Activated T-helper 2 cell treated with anti-CD3 and anti-CD28 coated beads, Interferon-gamma antibody, Interleukin-2, Interleukin-4, amounts not matched to agents 10 μg/mL and 5 μg/mL and 100 μg/mL, durations not matched to agents 14 hours and 24 hours and 36 hours (primary cell): ENCODE measurements around the gene MISP. TPM values are rescaled to one million over a fixed set of nuclear protein-coding genes. Genes with fewer than 3 reads are reported as not detected.

Experiments used
- DNase-seq: peaks from one replicate; pipeline ENCODE4 v3.0.0; 2021; ENCODE audit warnings: low spot score
- H3K27ac Mint-ChIP-seq: one replicate; pipeline ENCODE4 v1.8.0; 2021; ENCODE audit warnings: mixed read lengths
- H3K27me3 Mint-ChIP-seq: one replicate; pipeline ENCODE4 v1.8.0; 2021; ENCODE audit warnings: low read depth, mixed read lengths
- H3K36me3 Mint-ChIP-seq: one replicate; pipeline ENCODE4 v1.8.0; 2021; ENCODE audit warnings: low read depth, mixed read lengths
- H3K4me1 Mint-ChIP-seq: one replicate; pipeline ENCODE4 v1.8.0; 2021; ENCODE audit warnings: low read depth, mixed read lengths
- H3K4me3 Mint-ChIP-seq: one replicate; pipeline ENCODE4 v1.8.0; 2021; ENCODE audit warnings: low read depth, mild to moderate bottlenecking, moderate library complexity, mixed read lengths
- H3K9me3 Mint-ChIP-seq: one replicate; pipeline ENCODE4 v1.8.0; 2021; ENCODE audit warnings: mixed read lengths
- intact Hi-C: fragments of 100-400 bp; cut with micrococcal nuclease; formaldehyde crosslinking; loops from one replicate; pipeline ENCODE4 v1.15.1; 2023
- total RNA-seq: library from RNA; stranded (reverse); gene quantifications from 2 replicates; pipeline ENCODE4 v1.2.3, GENCODE V29; 2022

The MISP gene
- total RNA-seq, 1 donor from 2014 or later, result not detected

DNA sequence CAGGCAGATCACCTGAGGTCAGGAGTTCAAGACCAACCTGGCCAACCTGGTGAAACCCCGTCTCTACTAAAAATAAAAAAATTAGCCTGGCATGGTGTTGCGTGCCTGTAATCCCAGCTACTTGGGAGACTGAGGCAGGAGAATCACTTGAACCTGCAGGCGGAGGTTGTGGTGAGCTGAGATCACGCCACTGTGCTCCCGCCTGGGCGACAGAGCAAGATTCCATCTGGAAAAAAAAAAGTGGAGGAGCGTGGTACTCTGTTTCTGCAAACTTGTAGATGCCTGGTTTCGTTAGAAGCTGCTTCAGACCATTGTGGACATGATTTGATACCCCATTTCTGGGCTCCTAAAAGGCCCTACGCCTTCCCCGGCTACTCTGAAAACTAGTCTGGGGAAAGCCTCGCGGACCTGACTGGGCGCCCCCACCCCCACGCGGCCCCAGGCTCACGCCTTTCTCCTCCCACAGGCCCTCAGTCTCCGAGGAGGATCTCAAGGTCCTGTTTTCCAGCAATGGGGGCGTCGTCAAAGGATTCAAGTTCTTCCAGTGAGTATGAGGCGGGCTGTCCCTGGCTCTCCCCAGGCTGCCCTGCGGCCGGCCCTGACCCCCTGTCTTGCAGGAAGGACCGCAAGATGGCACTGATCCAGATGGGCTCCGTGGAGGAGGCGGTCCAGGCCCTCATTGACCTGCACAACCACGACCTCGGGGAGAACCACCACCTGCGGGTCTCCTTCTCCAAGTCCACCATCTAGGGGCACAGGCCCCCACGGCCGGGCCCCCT lies 59.4 kb downstream of the MISP start:
- no peak for DNase-seq
- no peaks in the 10 kb centered on the region for H3K9me3 Mint-ChIP-seq
- no peak overlapping the region for H3K27ac Mint-ChIP-seq
- intact Hi-C loops, result no loop called here
- no peak overlapping the region for H3K4me3 Mint-ChIP-seq
- peaks cover 2% of the 10 kb centered on the region for H3K4me1 Mint-ChIP-seq
- no peaks in the 10 kb centered on the region for H3K27me3 Mint-ChIP-seq
- H3K36me3 Mint-ChIP-seq, result peaks cover 58% of the 10 kb centered on the region

DNA sequence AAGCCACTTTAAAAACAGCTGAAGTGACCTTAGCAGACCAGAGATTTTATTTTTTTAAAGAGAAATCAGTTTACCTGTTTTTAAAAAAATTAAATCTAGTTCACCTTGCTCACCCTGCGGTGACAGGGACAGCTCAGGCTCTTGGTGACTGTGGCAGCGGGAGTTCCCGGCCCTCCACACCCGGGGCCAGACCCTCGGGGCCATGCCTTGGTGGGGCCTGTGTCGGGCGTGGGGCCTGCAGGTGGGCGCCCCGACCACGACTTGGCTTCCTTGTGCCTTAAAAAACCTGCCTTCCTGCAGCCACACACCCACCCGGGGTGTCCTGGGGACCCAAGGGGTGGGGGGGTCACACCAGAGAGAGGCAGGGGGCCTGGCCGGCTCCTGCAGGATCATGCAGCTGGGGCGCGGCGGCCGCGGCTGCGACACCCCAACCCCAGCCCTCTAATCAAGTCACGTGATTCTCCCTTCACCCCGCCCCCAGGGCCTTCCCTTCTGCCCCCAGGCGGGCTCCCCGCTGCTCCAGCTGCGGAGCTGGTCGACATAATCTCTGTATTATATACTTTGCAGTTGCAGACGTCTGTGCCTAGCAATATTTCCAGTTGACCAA lies 60.1 kb downstream of the MISP start:
- Mint-ChIP-seq H3K4me3 (no peak overlapping the region), H3K9me3 (no peaks in the 10 kb centered on the region), H3K27me3 (no peaks in the 10 kb centered on the region), H3K27ac (no peak overlapping the region), H3K36me3 (peaks cover 59% of the 10 kb centered on the region), H3K4me1 (peaks cover 2% of the 10 kb centered on the region)
- intact Hi-C loops, result no loop called here
- DNase-seq, result no peak

DNA sequence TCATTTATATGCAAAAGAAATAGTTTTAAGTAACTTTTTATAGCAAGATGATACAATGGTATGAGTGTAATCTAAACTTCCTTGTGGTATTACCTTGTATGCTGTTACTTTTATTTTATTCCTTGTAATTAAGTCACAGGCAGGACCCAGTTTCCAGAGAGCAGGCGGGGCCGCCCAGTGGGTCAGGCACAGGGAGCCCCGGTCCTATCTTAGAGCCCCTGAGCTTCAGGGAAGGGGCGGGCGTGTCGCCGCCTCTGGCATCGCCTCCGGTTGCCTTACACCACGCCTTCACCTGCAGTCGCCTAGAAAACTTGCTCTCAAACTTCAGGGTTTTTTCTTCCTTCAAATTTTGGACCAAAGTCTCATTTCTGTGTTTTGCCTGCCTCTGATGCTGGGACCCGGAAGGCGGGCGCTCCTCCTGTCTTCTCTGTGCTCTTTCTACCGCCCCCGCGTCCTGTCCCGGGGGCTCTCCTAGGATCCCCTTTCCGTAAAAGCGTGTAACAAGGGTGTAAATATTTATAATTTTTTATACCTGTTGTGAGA lies 60.7 kb downstream of the MISP start:
- Mint-ChIP-seq H3K9me3 (peaks cover 4% of the 10 kb centered on the region), H3K36me3 (peaks cover 63% of the 10 kb centered on the region), H3K4me1 (peaks cover 2% of the 10 kb centered on the region), H3K27me3 (no peaks in the 10 kb centered on the region), H3K27ac (no peak overlapping the region), H3K4me3 (no peak overlapping the region)
- intact Hi-C loops, result no loop called here
- no peak for DNase-seq

DNA sequence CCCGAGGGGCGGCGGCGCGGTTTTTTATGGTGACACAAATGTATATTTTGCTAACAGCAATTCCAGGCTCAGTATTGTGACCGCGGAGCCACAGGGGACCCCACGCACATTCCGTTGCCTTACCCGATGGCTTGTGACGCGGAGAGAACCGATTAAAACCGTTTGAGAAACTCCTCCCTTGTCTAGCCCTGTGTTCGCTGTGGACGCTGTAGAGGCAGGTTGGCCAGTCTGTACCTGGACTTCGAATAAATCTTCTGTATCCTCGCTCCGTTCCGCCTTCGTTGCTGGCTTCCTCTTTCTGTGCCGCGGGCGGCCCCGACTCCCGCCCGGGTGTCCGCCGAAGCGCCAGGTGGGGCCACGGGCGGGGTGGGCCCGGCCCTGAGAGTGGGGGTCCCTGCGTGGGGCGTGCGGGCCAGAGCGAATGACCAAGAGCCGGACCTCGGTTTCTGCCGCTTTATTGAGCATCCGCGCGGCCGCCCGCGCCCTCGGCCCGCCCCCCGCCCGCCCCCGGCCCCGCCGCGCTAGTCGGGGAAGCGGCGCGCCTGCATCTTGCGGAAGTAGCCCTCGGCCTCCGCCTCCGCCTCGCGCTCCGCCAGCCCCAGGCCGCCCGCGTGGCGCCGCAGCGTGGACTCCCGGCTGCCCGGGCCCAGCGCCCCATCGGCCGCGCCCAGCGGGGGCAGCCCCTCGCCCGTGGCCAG lies 61.3 kb downstream of the MISP start:
- Mint-ChIP-seq H3K27me3 (no peaks in the 10 kb centered on the region), H3K4me3 (no peak overlapping the region), H3K9me3 (peaks cover 5% of the 10 kb centered on the region), H3K4me1 (peaks cover 2% of the 10 kb centered on the region), H3K36me3 (peaks cover 63% of the 10 kb centered on the region), H3K27ac (no peak overlapping the region)
- no peak for DNase-seq
- intact Hi-C loops, result no loop called here

DNA sequence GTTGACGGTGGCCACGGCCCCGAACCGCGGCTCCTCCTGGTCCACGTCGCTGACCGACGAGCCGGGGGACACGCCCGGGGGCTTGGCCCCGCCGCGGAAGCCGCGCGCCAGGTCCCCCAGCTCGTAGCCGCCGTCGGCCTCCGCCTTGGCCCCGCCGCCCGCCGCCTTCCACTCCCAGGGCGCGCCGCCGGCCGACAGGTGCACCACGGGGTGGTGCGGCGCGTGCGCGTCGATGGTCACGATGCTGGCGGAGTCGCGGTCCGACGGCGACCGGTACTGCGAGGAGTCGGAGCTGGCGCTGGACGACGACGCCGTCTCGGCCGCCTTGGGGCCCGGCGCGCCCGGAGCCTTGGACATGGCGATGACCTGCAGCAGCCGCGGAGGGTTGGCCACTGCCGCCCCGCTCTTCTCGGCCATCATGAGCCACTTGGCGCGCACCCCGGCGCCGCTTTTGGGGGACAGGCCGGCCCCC lies 61.9 kb downstream of the MISP start:
- H3K36me3 Mint-ChIP-seq, result peaks cover 57% of the 10 kb centered on the region
- DNase-seq, result no peak
- H3K27me3 Mint-ChIP-seq, result no peaks in the 10 kb centered on the region

DNA sequence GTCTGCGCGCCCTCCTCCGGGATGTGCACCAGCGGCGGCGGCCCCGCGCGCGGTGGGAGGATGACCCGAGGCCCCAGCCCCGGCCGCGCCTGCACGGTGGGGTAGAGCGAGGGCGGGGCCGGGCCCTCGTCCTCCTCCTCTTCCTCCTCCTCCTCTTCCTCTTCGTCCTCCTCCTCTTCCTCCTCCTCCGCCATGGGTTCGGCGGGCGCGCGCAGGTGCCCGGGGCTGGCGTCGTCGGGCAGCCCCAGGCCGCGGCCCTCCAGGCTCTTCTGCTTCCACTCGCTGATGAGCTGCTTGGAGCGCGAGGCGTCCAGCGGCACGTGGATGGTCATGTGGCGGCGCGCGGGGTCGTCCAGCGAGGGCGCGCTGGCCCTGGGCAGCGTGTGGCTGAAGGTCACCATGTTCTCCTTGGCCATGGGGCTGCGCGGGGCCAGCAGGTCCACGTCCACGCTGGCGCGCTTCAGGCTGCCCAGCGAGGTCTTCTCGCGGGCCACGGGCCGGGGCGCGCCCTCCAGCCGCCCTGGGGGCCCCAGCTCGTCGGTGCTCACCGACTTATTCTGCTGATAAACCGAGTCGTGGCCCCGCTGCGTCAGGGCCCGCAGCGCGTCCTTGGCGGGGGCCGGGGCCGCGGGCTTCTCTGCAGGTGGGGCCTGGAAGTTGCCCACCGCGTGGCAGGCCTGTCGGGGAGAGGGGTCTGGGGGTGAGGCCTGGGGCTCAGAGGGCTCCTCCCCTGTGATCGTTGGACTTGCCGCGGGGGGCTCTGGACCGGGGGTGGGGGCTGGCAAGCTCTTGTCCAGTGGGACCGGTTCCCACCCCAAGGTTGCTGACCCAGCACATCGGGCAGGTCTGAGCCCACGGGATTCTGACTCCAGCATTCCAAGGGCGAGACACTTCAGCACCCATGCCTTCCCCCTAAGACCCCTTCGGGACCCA lies 62.6 kb downstream of the MISP start:
- intact Hi-C loops, result no loop called here

More for the DNA sequence above, 61.9 kb downstream of the MISP start:
- intact Hi-C loops, result no loop called here
- H3K4me3 Mint-ChIP-seq, result no peak overlapping the region
- no peak overlapping the region for H3K27ac Mint-ChIP-seq
- no peaks in the 10 kb centered on the region for H3K4me1 Mint-ChIP-seq
- H3K9me3 Mint-ChIP-seq, result peaks cover 5% of the 10 kb centered on the region

More for the DNA sequence above, 62.6 kb downstream of the MISP start:
- no peak overlapping the region for H3K4me3 Mint-ChIP-seq
- no peak overlapping the region for H3K27ac Mint-ChIP-seq
- peaks cover 5% of the 10 kb centered on the region for H3K9me3 Mint-ChIP-seq
- no peaks in the 10 kb centered on the region for H3K27me3 Mint-ChIP-seq
- H3K4me1 Mint-ChIP-seq, result no peaks in the 10 kb centered on the region
- no peak for DNase-seq
- H3K36me3 Mint-ChIP-seq, result peaks cover 54% of the 10 kb centered on the region

Other genes starting within 250 kb of the MISP start
- gene TPGS1, start 243.6 kb upstream of the MISP start, total RNA-seq, result 13.6 and 15.7 TPM in 2 replicates
- 53.7 and 55.7 TPM in 2 replicates for gene CDC34, start 219.4 kb upstream of the MISP start, total RNA-seq
- gene GZMM, start 207.1 kb upstream of the MISP start, total RNA-seq, result 29.9 and 31.8 TPM in 2 replicates
- gene BSG, start 178.5 kb upstream of the MISP start, total RNA-seq, result 300 and 304 TPM in 2 replicates
- 0.52 and 0.64 TPM in 2 replicates for gene HCN2, start 161.2 kb upstream of the MISP start, total RNA-seq
- 90.1 and 94.7 TPM in 2 replicates for gene POLRMT, start 117.6 kb upstream of the MISP start, total RNA-seq
- gene FGF22, start 111.2 kb upstream of the MISP start, total RNA-seq, result not detected in 2 replicates
- 83.2 and 89.4 TPM in 2 replicates for gene RNF126, start 87.9 kb upstream of the MISP start, total RNA-seq
- 6.9 and 8.0 TPM in 2 replicates for gene FSTL3, start 74.7 kb upstream of the MISP start, total RNA-seq
- not detected in 2 replicates for gene PRSS57, start 55.7 kb upstream of the MISP start, total RNA-seq
- not detected in 2 replicates for gene PALM, start 42.2 kb upstream of the MISP start, total RNA-seq
- gene PTBP1, start 46.3 kb downstream of the MISP start, total RNA-seq, result 735 and 739 TPM in 2 replicates
- gene PLPPR3, start 70.8 kb downstream of the MISP start, total RNA-seq, result not detected in 2 replicates
- gene AZU1, start 76.7 kb downstream of the MISP start, total RNA-seq, result not detected in 2 replicates
- not detected in 2 replicates for gene PRTN3, start 89.9 kb downstream of the MISP start, total RNA-seq
- gene ELANE, start 101.2 kb downstream of the MISP start, total RNA-seq, result not detected in 2 replicates
- 0.94 and 1.8 TPM in 2 replicates for gene CFD, start 108.6 kb downstream of the MISP start, total RNA-seq
- gene MED16, start 142.1 kb downstream of the MISP start, total RNA-seq, result 55.7 and 64.1 TPM in 2 replicates
- not detected in 2 replicates for gene RNU6-9, start 142.4 kb downstream of the MISP start, total RNA-seq
- 77.1 and 83.3 TPM in 2 replicates for gene R3HDM4, start 162.1 kb downstream of the MISP start, total RNA-seq
- 7.1 and 8.0 TPM in 2 replicates for gene KISS1R, start 166.2 kb downstream of the MISP start, total RNA-seq
- gene ARID3A, start 174.9 kb downstream of the MISP start, total RNA-seq, result 42.0 and 42.6 TPM in 2 replicates
- 88.6 and 94.9 TPM in 2 replicates for gene WDR18, start 233.2 kb downstream of the MISP start, total RNA-seq
- 0.11 TPM in 1 of 2 replicates, not detected in the other for gene GRIN3B, start 249.3 kb downstream of the MISP start, total RNA-seq